GM21360 (cell line): Measurements from ENCODE around the gene CCR7.

Experiments used
- ATAC-seq: cut with Tn5 transposase; IDR thresholded peaks from one replicate; pipeline ENCODE4 v1.9.1; 2021; ENCODE audit warnings: mild to moderate bottlenecking, moderate library complexity; ENCODE audit not compliant: unreplicated experiment

The CCR7 gene

DNA sequence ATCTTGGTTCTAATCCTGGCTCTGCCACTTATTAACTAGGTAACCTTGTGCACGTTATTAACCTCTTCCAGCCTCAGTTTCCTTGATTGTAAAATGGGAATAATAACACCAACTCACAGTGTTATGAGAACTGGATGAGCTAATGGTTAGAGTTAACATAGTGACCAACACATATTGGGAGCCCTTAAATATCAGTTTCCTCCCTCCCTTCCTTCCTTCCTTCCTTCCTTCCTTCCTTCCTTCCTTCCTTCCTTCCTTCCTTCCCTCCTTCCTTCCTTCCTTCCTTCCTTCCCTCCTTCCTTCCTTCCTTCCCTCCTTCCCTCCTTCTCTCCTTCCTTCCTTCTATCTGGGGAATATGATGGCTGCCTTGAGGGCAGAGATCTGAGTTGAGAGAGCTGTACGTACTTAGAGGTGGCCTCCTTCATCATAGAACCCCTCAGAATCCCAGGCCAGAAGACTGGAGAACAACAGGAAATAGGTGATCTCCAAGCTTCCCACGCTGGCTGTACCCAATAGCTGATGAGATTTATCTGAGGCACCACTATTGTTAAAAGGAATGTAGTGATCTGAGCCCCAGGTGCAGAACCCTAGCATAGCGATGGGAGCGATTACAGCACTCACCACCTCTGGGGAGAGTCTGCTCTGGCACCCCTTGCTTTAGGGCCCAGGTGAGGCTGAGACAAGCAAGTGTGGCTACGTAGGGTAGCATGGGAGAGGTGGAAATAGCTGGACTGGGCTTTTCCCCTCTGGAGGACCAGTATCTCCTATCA lies 26.2 kb downstream of the CCR7 start:
- ATAC-seq = no peak

DNA sequence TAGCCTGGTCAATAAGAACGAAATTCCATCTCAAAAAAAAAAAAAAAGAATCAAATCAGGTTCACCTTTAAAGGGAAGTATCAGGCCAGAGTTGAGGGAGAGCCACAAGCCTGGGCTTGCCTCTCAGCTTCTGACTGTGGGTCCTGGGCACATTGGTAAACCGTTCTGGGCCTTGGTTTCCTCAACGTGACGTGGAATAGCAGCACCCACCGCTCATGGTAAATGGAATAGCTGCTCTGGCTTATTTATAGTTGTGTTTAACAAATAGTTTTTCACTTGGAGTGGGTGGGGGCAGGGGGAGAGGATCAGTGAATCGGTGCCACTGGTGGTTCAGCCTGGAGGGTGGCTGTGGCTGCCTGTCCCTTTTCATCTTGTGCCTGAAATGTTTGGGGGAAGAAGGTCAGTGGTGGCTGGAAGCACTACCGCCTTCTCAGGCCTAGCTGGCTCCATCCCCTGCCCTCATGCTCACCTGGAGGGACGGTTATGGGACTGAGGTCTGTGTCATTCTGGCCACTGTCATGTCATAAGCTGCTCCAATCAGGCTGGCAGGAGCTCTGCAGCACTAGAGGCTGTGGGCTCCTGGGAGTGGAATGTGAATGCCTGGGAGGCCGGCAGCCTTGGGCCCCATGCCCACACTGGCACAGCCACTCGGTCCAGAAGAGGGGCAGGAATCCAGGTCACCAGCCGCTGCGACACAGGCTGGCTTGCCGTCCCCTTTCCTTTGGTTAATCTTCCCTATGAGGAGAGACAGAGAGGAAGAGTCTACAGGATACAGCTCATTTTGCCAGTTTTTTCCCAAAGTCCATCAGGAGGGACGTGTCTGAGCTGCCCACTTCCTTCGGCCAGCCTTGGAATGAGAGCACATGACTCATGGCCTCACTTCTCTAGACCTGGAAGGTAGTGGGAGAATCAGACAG lies 27.0 kb downstream of the CCR7 start:
- ATAC-seq = no peak

DNA sequence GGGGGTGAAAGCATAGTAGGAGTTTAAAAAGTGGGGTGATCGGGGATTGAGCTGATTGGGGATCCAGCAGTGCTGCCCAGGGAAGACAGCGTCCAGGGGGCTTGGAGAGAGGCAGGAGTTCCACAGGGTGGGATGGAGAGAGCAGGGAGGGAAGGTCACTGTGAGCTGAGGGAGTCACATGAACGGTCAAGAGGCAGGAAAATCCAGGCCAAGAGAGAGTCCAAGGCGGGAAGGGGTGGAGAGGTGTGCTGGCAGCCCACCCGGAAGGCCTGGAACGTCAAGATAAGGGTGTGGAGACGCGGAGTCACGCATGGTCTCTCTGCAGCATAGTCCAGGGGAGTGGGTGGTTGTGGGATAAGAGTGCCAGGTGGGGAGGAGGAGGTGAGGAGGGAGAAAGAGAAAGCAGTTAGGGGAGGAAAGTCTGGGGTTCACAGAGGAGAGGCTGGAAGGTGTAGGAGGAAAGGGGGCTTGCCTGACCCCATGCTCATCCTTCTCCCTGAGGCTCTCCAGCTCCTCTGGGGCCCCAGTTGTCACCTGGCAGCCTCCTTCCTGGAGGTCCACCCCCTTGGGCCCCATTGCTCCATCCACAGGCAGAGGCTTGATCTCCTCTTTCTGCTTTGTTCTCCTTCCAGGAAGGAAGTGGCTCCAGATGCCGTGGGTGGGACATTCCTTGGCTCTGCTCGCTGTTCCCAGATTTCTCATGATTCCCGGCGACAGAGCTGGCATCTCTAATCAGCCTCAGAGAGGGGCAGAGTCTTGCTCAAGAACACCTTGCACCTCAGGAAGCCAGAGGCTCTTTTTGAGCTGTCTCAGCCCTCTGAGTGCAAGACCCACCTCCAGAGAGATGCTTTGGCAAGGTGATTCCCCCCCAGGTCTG lies 28.7 kb downstream of the CCR7 start:
- no peak for ATAC-seq

DNA sequence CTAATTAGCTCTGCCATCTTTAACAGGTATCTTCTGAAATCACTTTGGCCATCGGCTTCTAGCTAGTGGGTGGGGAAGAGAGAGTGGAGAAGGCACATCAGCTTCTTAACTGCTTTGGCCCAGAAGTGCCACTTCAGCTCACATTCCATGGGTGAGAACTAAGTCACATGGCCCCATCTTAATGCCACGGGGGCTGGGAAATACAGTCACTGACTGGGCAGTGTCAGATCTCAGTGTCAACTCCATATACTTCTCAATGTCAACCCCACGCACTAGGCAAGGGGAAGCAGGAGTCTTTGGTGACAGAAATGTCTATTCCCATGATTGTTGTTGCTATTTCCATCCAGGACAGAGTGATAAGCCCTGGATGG lies 29.4 kb downstream of the CCR7 start:
- ATAC-seq = no peak

DNA sequence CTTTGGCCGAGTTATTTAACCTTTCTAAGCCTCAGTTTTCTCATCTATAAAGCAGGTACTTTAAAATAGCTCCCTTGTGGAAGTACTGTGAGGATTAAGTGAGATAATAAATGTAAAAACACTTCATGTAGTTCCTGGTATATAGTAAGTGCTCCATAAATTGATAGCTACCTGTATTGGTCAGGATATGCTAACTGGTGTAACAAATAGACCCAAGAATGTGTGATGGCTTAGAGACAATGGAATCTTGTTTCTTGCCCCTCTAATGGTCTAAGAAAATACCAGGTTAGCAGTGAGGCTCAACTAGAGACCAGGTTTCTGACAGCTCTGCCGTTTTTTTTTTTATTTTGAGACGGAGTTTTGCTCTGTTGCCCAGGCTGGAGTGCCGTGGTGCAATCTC lies 29.8 kb downstream of the CCR7 start:
- no peak for ATAC-seq

DNA sequence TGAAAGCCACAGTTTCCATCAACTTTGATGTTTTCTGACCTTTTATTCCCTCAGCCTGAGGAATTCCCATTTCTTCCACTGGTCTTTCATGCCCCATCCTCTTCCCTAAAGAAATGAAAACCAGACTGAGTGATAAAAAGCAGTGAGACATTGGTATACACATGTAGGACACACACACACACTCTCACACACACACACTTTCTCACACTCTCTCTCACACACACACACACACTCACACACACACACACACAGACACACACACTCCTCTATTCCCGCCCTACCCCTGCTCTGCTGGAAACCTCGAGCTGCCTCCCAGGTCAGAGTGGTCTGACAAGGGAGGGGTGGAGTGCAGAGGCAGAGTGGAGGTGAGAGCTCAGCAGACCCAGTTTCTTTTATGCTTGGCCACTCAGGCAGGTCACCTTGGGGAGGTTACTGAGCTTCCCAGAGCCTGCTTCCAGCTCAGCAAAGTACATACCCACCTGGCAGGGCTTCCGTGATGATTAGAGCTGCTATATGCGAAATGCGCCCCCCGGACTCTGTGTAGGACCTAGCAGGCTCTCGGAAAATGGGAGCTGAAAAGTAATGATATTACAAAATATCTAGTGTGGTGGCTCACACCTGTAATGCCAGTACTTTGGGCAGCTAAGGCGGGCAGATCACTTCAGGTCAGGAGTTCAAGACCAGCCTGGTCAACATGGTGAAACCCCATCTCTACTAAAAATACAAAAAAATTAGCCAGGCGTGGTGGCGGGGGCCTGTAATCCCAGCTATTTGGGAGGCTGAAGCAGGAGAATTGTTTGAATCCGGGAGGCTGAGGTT lies 30.7 kb downstream of the CCR7 start:
- ATAC-seq = no peak

DNA sequence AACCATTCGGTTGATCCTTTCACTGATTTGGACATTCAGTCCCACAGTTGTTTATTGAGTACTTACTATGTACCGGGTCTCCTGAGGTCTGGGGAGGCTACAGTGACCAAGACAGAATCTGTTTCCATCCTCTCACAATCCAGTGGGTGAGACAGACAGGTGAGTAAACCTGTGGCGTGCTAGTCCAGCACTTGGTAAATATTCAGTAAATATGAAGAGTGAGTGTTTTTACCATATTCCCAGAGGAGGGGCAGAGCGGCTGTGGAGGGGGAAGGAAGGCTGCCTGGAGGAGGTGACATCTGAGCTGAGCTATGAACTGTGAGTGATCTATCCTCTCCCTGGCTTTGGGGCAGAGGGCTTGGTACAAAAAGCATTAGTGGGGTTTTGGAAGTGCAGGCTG lies 31.4 kb downstream of the CCR7 start:
- ATAC-seq = no peak

DNA sequence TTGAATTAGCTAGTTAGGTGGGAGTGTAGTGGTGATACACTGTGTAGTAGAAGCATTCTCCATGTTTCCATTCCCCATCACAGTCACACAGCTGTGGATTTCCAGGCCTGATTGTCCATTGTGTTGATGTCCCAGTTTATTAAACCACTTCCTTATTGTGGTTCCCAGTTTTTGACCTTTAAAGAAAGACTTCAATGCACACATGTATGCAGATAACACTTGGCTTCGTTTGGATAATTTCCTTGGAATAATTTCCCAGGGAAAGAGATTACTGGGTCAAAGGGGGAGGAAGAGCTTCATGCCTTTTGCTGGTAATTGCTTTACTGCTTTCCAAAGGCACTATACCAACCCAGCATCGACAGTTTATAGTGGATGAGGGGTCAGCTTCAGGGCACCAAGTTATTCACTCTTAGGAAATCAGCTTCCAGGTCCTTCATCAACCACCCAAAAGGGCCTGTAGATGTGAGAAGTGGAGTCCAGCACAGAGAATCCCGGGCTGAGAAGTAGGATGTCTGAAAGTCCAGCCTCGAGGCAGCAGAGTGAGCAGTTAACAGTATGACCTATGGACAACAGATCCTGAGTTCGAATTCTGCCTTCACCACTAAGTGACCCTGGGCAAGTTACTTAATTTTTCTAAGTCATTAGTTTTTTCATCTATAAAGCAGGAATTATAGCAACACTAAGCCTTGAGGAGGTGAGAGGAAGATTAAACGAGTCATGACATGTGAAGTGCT lies 32.6 kb downstream of the CCR7 start:
- ATAC-seq = no peak

DNA sequence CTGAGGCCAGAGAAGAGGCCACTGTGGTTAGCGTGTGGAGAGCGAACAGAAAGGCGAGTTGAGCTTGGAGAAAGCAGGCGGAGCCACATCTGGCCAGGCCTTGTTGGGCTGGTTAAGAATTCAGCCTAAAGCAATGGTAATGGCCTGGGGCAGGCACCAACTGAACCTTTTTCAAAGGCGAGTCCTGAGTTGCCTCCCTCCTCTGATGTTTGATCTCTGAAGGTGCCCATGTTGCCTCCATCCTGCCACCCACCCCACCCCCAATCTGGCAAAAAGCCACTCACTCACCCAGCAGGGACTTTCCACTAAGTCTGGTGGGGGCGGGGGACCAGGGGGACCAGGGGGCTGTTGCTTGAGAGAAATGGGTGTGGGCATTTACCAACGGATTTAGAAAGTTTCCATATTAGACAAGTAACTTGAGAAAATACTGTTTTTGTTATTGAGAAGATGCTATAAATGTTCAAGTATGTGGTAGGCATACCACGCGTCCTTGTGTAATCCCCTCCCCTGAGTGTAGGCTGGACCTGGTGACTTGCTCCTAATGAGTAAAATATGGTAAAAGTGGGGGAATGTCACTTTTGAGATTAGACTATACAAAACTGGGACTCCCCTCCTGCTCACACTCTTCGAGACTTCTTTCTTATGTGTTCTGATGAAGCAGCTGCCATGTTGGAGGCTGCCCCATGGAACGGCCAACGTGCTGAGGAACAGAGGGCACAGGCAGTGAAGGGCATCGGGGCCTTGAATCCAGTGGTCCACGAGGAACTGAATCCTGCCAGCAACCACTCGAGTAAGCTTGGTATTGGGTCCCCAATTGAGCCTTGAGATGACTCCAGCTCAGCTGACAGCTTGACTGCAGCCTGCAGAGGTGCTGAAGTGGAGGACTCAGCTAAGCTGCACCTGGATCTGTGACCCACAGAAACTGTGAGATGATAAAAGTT lies 34.0 kb downstream of the CCR7 start:
- no peak for ATAC-seq

DNA sequence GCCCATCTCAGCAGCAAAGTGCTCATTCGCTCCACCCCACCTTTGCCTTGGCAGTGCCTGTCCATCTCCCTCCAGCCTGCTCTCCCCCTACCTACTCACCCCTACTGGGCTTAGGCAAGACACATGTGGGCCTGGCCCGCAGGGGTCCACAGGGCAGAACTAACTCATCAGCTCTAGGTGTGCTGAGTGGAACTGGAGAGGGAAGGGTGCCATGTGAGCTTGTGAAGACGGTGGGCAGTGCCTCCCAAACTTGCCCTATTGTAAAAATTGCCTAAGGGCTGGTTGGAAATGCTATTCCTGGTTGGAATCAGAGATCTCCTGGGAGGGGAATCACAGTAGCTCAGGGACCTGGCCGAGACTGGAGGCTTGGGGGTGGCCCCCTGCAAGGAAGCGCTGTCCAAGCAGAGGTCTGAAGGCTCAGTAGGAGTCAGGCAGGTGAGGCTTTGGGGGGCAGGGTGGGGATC lies 34.7 kb downstream of the CCR7 start:
- ATAC-seq = no peak

DNA sequence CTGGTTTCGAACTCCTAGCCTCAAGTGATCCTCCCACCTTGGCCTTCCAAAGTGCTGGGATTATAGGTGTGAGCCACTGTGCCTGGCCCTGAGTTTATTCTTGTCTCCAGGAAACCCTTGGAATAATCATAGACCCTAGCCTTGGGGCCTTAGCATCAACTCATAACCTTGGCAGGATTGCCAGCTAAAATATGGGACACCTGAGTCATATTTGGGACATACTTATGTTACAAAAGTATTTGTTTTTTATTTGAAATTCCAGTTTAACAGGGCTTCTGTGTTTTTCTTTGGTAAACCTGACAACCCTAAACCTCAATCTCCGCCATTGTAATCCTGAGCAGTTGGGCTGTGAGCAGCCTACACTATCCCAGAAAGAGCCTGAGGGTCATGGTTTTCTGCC lies 35.3 kb downstream of the CCR7 start:
- no peak for ATAC-seq

DNA sequence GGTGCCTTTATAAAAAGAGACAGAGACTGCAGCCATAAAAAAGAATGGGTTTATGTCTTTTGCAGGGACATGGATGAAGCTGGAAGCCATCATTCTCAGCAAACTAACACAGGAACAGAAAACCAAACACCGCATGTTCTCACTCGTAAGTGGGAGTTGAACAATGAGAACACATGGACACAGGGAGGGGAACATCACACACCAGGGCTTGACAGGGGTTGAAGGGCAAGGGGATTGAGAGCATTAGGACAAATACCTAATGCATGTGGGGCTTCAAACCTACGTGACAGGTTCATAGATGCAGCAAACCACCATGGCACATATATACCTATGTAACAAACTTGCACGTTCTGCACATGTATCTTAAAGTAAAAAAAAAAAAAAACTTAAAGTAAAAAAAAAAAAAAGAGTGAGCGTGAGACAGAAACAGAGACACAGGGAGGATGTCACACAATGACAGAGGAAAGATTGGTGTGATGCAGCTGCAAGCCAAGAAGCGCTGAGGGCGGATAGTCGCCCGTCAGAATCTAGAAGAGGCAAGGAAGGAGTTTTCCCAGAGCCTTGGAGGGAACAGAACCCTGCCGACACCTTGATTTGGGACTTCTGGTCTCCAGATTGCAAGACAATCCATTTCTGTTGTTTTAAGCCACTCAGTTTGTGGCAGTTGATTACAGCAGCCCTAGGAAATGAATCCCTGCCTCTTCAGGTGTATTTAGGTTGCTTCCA lies 36.4 kb downstream of the CCR7 start:
- no peak for ATAC-seq

DNA sequence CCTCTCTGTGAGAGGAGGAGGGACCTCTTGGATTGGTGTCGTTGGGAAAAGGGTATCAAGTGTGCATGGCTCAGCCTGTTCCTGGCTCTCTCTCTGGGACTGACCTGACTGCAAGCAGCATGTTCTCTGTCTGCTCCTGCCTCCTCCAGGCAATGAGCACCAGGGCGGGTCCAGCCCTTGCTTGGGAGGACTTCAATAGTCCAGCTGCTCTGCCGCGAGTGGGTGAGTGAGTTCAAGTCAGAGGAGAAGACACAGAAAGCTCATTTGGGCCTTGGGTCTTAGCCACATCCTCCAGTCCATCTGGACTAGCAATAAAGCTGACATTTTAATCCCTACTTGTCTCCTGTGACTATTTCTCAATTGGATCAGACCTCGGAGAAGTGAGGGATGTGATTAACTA lies 38.6 kb downstream of the CCR7 start:
- no peak for ATAC-seq

DNA sequence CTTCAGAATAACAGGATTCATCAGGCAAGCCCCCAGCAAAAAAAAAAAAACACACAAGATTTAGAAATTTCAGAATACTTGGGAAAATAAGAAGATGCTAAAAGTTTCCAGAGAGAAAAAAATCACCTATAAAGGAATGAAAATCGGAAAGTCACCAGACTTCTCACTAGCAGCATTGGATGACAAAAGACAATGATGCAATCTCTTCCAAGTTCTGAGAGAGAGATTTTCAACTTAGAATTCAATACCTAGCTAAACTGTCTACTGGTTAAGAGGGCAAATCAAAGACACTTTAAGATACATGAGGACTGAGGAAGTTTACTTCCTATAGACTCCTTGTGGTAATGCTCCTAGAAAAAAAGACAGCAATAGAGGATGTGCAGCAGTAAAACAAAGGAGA lies 40.0 kb downstream of the CCR7 start:
- no peak for ATAC-seq

DNA sequence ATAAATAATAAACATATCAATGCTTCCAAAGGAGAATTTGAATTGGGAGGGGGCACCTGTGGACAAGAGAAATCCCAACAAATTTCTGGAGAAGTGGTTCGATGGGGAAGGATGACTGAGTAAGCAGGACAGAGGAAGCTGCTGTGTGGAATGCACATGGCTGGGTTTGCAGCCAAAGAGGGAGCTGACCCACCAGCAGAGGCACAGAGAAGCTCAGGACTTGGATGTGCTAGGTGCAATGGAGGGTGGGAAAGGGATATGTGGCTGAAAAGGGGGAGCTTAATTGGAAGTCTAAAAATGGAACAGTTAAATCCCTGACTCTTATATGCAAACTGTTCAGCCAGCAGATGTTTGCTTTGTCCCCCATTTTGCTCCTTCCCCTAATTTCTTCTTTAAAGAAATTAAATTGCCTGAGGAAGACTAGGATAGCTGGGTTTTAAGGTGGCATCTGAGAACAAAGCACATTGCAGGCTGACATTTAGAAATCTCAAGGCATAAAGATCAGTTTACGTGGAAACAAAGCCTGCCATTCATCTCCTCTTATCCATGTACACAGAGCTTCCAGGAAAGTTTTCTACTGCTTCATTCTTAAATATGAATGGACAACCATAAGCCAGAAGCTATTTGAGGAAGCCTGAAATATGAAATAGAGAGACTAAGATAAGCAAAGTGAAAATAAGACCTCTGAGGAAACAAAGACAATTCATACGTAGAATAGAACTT lies 40.9 kb downstream of the CCR7 start:
- no peak for ATAC-seq

DNA sequence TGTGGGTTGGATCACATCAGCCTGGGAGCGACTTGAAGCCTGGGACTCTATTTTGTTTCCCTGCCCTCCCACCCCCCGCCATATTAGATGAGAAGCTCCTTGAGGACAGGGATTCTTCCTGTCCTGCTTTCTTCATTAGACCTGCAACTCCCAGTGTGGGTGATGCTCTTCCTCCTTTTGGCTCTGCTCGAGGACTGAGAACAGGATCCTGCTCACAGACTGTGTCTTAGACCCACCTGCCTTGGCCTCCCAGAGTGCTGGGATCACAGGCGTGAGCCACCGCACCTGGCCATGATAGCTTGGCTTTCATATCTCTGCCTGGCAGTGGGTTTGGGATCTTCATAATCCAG lies 42.3 kb downstream of the CCR7 start:
- no peak for ATAC-seq

DNA sequence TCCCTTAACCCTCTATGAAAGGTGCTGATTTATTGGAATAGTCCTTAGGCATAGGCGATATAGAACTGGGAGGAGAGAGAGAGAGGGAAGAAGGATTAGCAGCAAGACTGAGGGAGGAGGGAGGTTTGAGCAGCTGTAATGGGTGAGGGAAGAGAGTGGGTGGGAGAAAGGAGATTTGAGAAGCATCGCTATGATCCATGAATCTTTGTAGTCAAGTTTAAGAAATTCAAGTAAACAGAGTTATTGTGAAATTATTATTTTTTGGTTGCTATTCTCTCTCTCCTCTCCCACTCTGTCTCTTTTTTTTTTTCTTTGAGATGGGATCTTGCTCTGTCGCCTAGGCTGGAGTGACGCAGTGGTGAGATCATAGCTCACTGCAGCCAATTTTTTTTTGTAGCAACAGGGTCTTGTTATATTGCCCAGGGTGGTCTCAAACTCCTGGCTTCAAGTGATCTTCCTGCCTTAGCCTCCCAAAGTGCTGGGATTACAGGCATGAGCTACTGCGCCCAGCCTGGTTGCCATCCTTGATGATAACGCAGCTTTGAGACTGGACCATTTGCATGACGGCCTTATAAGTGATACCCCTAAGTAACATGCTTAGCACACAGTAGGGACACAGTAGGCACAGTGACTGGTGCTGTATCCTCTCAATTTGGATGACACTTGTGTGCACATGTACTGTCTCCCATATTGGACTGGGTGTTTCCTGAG lies 42.9 kb downstream of the CCR7 start:
- ATAC-seq = no peak
